ENCODE measurements around the gene MANF. TPM values are rescaled to one million over a fixed set of nuclear protein-coding genes. Genes with fewer than 3 reads are reported as not detected.

The MANF gene
- total RNA-seq, 1 experiment from 2014 or later, result 132 TPM

- no peak for TF ChIP-seq CTCF (IDR thresholded peaks at IDR 0.05 in 2 of 3, conservative IDR thresholded peaks at IDR 0.05 in 1 of 3; ENCODE audit: borderline replicate concordance in 1 of 3, insufficient read depth in 1 of 3, low read depth in 2 of 3, low read length in 2 of 3)
Observed at GRCh38 chr3:51343918-51344687, 41.0 kb upstream of the MANF start (continued).

- no peak overlapping the region for H3K4me3 ChIP-seq (replicated peaks in 1 of 2; ENCODE audit: low read depth in 1 of 2, low read length in 2 of 2)
- no peak overlapping the region for H3K9ac ChIP-seq (ENCODE audit: low read length)
- no peak overlapping the region for H2AFZ ChIP-seq (ENCODE audit: low read depth, low read length, poor library complexity, severe bottlenecking)
- H3K9me2 ChIP-seq (ENCODE audit: insufficient read depth), result no peaks in the 10 kb centered on the region
- no peaks in the 10 kb centered on the region for H3K36me3 ChIP-seq (ENCODE audit: control insufficient read depth in 1 of 2, insufficient read depth in 2 of 2, low read length in 2 of 2)
- no peaks in the 10 kb centered on the region for H3K9me3 ChIP-seq (ENCODE audit: control insufficient read depth in 1 of 2, insufficient read depth in 1 of 2, low read depth in 1 of 2, low read length in 2 of 2)
- H3K79me2 ChIP-seq (ENCODE audit: insufficient read depth, low read length), result no peaks in the 10 kb centered on the region
- no peaks in the 10 kb centered on the region for H4K20me1 ChIP-seq (ENCODE audit: insufficient read depth)
- H3K27me3 ChIP-seq (ENCODE audit: insufficient read depth, low read length), result no peaks in the 10 kb centered on the region
- intact Hi-C loops (cut with micrococcal nuclease), result no loop called here
- DNase-seq (ENCODE audit: low read depth, low spot score), result no peak
- peaks cover 0 to 4% of the 10 kb centered on the region in 2 experiments; a peak in 1 of 4 replicates for H3K4me1 ChIP-seq (ENCODE audit: control insufficient read depth in 1 of 2, insufficient read depth in 2 of 2, low read length in 2 of 2)
- ChIA-PET POLR2A (no interaction called here), RAD21 (ENCODE audit: low non-redundant PET in 1 of 2, low total read pairs in 2 of 2, uncharacterized antibody in 2 of 2, unreplicated experiment in 2 of 2) (no interaction called here), CTCF (no interaction called here)
- no peak for TF ChIP-seq ZBTB33 (IDR thresholded peaks at IDR 0.05; ENCODE audit: extremely low read depth, insufficient replicate concordance, low read length)
- no peak for TF ChIP-seq POLR2A (IDR thresholded peaks at IDR 0.05; ENCODE audit: borderline replicate concordance, extremely low read depth, insufficient read depth, insufficient read length)
- no peak for TF ChIP-seq EZH2phosphoT487 (IDR thresholded peaks at IDR 0.05; ENCODE audit: borderline replicate concordance)
- H3K27ac ChIP-seq (ENCODE audit: low read depth, low read length), result no peak overlapping the region
- BruUV-seq (replicated peaks), result no TSS peak
- H3K4me2 ChIP-seq (ENCODE audit: low read length), result no peak overlapping the region
- no peak for ATAC-seq
Observed at GRCh38 chr3:51350751-51351150, 34.3 kb upstream of the MANF start.
